GM21825 (cell line): ENCODE results near the gene GAS7.

ENCODE experiments used
- ATAC-seq: cut with Tn5 transposase; IDR thresholded peaks from one replicate; pipeline ENCODE4 v1.9.1; 2021; ENCODE audit warnings: mild to moderate bottlenecking, moderate library complexity; ENCODE audit not compliant: unreplicated experiment

The GAS7 gene

GRCh38 chr17:10198509-10199249 lies at the start of gene GAS7:
Gene GAS7, minus strand, starts transcription at chr17:10198606.
- ATAC-seq = no peak

GRCh38 chr17:10247810-10248209 lies 49.4 kb upstream of the GAS7 start:
- ATAC-seq = no peak

- ATAC-seq = no peak
Observed at GRCh38 chr17:10243883-10244844, 45.8 kb upstream of the GAS7 start.

GRCh38 chr17:10241781-10242180 lies 43.4 kb upstream of the GAS7 start:
- no peak for ATAC-seq

GRCh38 chr17:10238661-10239060 lies 40.3 kb upstream of the GAS7 start:
- ATAC-seq = no peak

GRCh38 chr17:10234033-10234432 lies 35.6 kb upstream of the GAS7 start:
- no peak for ATAC-seq

GRCh38 chr17:10233161-10233560 lies 34.8 kb upstream of the GAS7 start:
- ATAC-seq = no peak

- no peak for ATAC-seq
Observed at GRCh38 chr17:10229181-10229580, 30.8 kb upstream of the GAS7 start.

GRCh38 chr17:10226930-10227695 lies 28.7 kb upstream of the GAS7 start:
- no peak for ATAC-seq

- ATAC-seq = no peak
Observed at GRCh38 chr17:10224582-10225195, 26.3 kb upstream of the GAS7 start.

GRCh38 chr17:10219193-10219592 lies 20.8 kb upstream of the GAS7 start:
- no peak for ATAC-seq

GRCh38 chr17:10217916-10218315 lies 19.5 kb upstream of the GAS7 start:
- ATAC-seq = no peak

GRCh38 chr17:10216213-10216938 lies 18.0 kb upstream of the GAS7 start:
- ATAC-seq = no peak

- no peak for ATAC-seq
Observed at GRCh38 chr17:10215286-10215685, 16.9 kb upstream of the GAS7 start.

GRCh38 chr17:10211666-10212065 lies 13.3 kb upstream of the GAS7 start:
- no peak for ATAC-seq

GRCh38 chr17:10210151-10210574 lies 11.8 kb upstream of the GAS7 start:
- no peak for ATAC-seq

- no peak for ATAC-seq
Observed at GRCh38 chr17:10208604-10209193, 10.3 kb upstream of the GAS7 start.

GRCh38 chr17:10207153-10207552 lies 8.7 kb upstream of the GAS7 start:
- ATAC-seq = no peak

GRCh38 chr17:10205549-10206185 lies 7.3 kb upstream of the GAS7 start:
- ATAC-seq = no peak
